GM19395 (cell line): ENCODE measurements around the gene PUDP.
"Not testable (repeated sequence)": the region's sequence is repeated elsewhere in the genome, so short reads cannot be mapped to it uniquely, and the experiment has no call there.

Experiments used
- ATAC-seq: cut with Tn5 transposase; IDR thresholded peaks from one replicate; pipeline ENCODE4 v1.9.1; 2021; ENCODE audit warnings: mild to moderate bottlenecking, moderate library complexity; ENCODE audit not compliant: unreplicated experiment

Gene PUDP

GRCh38 chrX:7110821-7111276, 37.1 kb downstream of the PUDP start:
- peak; percentile 48 for ATAC-seq

- ATAC-seq, result peak; percentile 72
These were observed 37.8 kb downstream of the PUDP start for GRCh38 chrX:7109838-7110793.

GRCh38 chrX:7109049-7109531, 38.9 kb downstream of the PUDP start:
- ATAC-seq, result no peak

- no peak for ATAC-seq
These were observed 39.9 kb downstream of the PUDP start for GRCh38 chrX:7108030-7108429.

- no peak for ATAC-seq
These were observed 41.3 kb downstream of the PUDP start for GRCh38 chrX:7106649-7107048.

- no peak for ATAC-seq
These were observed 45.8 kb downstream of the PUDP start for GRCh38 chrX:7102119-7102518.

- ATAC-seq, result no peak
These were observed 47.9 kb downstream of the PUDP start for GRCh38 chrX:7100022-7100421.

- not testable (repeated sequence) for ATAC-seq
These were observed 52.3 kb downstream of the PUDP start for GRCh38 chrX:7095657-7096056.

- no peak for ATAC-seq
These were observed 54.6 kb downstream of the PUDP start for GRCh38 chrX:7093305-7093704.

GRCh38 chrX:7092543-7092942, 55.4 kb downstream of the PUDP start:
- ATAC-seq, result no peak

- no peak for ATAC-seq
These were observed 56.0 kb downstream of the PUDP start for GRCh38 chrX:7091923-7092322.

GRCh38 chrX:7090641-7091040, 57.3 kb downstream of the PUDP start:
- no peak for ATAC-seq

- peak; percentile 40 for ATAC-seq
These were observed 58.9 kb downstream of the PUDP start for GRCh38 chrX:7088968-7089615.

- peak; percentile 35 for ATAC-seq
These were observed 61.6 kb downstream of the PUDP start for GRCh38 chrX:7086384-7086783.

GRCh38 chrX:7085879-7086278, 62.1 kb downstream of the PUDP start:
- ATAC-seq, result no peak

GRCh38 chrX:7084841-7085240, 63.1 kb downstream of the PUDP start:
- ATAC-seq, result no peak

- peak; percentile 93 for ATAC-seq
These were observed 64.2 kb downstream of the PUDP start for GRCh38 chrX:7083468-7084396.

- peak; percentile 20 for ATAC-seq
These were observed 64.9 kb downstream of the PUDP start for GRCh38 chrX:7083021-7083420.

- no peak for ATAC-seq
These were observed 65.4 kb downstream of the PUDP start for GRCh38 chrX:7082556-7082955.
